IPS-18a (cell line): Measurements from ENCODE around the gene HEATR5B.

Experiments used
- H3K27ac ChIP-seq: one replicate; pipeline ENCODE4 v1.5.1; 2013; ENCODE audit warnings: low read length
- H3K27me3 ChIP-seq: one replicate; pipeline ENCODE4 v1.6.1; 2013; ENCODE audit warnings: mild to moderate bottlenecking, low read length; ENCODE audit not compliant: control insufficient read depth, insufficient read depth
- H3K36me3 ChIP-seq: one replicate; pipeline ENCODE4 v1.6.1; 2013; ENCODE audit warnings: low read depth, low read length; ENCODE audit not compliant: control insufficient read depth
- H3K4me1 ChIP-seq: one replicate; pipeline ENCODE4 v1.6.1; 2013; ENCODE audit warnings: low read depth, low read length; ENCODE audit not compliant: control insufficient read depth
- H3K4me3 ChIP-seq: one replicate; pipeline ENCODE4 v1.5.1; 2013; ENCODE audit warnings: low read length
- H3K9ac ChIP-seq: one replicate; pipeline ENCODE4 v1.6.1; 2013; ENCODE audit warnings: mild to moderate bottlenecking, low read length, moderate library complexity
- H3K9me3 ChIP-seq: one replicate; pipeline ENCODE4 v1.6.1; 2013; ENCODE audit warnings: low read depth, low read length; ENCODE audit not compliant: control insufficient read depth

The HEATR5B gene

GRCh38 chr2:37100054-37100453 lies 15.9 kb upstream of the HEATR5B start:
- Histone ChIP-seq H3K27ac (no peak overlapping the region), H3K4me1 (no peaks in the 10 kb centered on the region), H3K36me3 (peaks cover 3% of the 10 kb centered on the region), H3K9ac (no peak overlapping the region), H3K9me3 (no peaks in the 10 kb centered on the region), H3K27me3 (no peaks in the 10 kb centered on the region), H3K4me3 (no peak overlapping the region)

GRCh38 chr2:37098416-37099118 lies 14.4 kb upstream of the HEATR5B start:
- H3K4me3 ChIP-seq: no peak overlapping the region
- no peak overlapping the region for H3K27ac ChIP-seq
- H3K27me3 ChIP-seq: no peaks in the 10 kb centered on the region
- H3K9ac ChIP-seq: no peak overlapping the region
- peaks cover 1% of the 10 kb centered on the region for H3K36me3 ChIP-seq
- H3K4me1 ChIP-seq: no peaks in the 10 kb centered on the region
- no peaks in the 10 kb centered on the region for H3K9me3 ChIP-seq

- H3K4me3 ChIP-seq: no peak overlapping the region
- no peaks in the 10 kb centered on the region for H3K9me3 ChIP-seq
- H3K4me1 ChIP-seq: no peaks in the 10 kb centered on the region
- no peaks in the 10 kb centered on the region for H3K27me3 ChIP-seq
- no peak overlapping the region for H3K9ac ChIP-seq
- H3K36me3 ChIP-seq: no peaks in the 10 kb centered on the region
- no peak overlapping the region for H3K27ac ChIP-seq
These were observed 12.4 kb upstream of the HEATR5B start for GRCh38 chr2:37096568-37096967.

GRCh38 chr2:37091873-37092272 lies 7.7 kb upstream of the HEATR5B start:
- H3K9me3 ChIP-seq: no peaks in the 10 kb centered on the region
- no peaks in the 10 kb centered on the region for H3K27me3 ChIP-seq
- peaks cover 5% of the 10 kb centered on the region for H3K36me3 ChIP-seq
- H3K4me3 ChIP-seq: no peak overlapping the region
- no peak overlapping the region for H3K27ac ChIP-seq
- no peak overlapping the region for H3K9ac ChIP-seq
- H3K4me1 ChIP-seq: no peaks in the 10 kb centered on the region

GRCh38 chr2:37090019-37090477 lies 5.9 kb upstream of the HEATR5B start:
- Histone ChIP-seq H3K36me3 (peaks cover 5% of the 10 kb centered on the region), H3K4me1 (peaks cover under 1% of the 10 kb centered on the region), H3K4me3 (no peak overlapping the region), H3K9me3 (no peaks in the 10 kb centered on the region), H3K27ac (no peak overlapping the region), H3K9ac (no peak overlapping the region), H3K27me3 (no peaks in the 10 kb centered on the region)

- no peaks in the 10 kb centered on the region for H3K27me3 ChIP-seq
- H3K4me1 ChIP-seq: peaks cover 8% of the 10 kb centered on the region
- no peak overlapping the region for H3K9ac ChIP-seq
- peaks cover 5% of the 10 kb centered on the region for H3K36me3 ChIP-seq
- H3K9me3 ChIP-seq: no peaks in the 10 kb centered on the region
- H3K4me3 ChIP-seq: no peak overlapping the region
- no peak overlapping the region for H3K27ac ChIP-seq
These were observed 1.6 kb upstream of the HEATR5B start for GRCh38 chr2:37085731-37086147.

- no peaks in the 10 kb centered on the region for H3K27me3 ChIP-seq
- H3K27ac ChIP-seq: no peak overlapping the region
- peaks cover under 1% of the 10 kb centered on the region for H3K36me3 ChIP-seq
- peaks cover 8% of the 10 kb centered on the region for H3K4me1 ChIP-seq
- H3K9me3 ChIP-seq: no peaks in the 10 kb centered on the region
- peak overlapping the region; percentile 81 for H3K4me3 ChIP-seq
- no peak overlapping the region for H3K9ac ChIP-seq
These were observed 625 bp upstream of the HEATR5B start for GRCh38 chr2:37084797-37085196.

GRCh38 chr2:37080689-37081088 lies 3.5 kb downstream of the HEATR5B start:
- no peaks in the 10 kb centered on the region for H3K9me3 ChIP-seq
- no peaks in the 10 kb centered on the region for H3K36me3 ChIP-seq
- H3K9ac ChIP-seq: no peak overlapping the region
- peaks cover 8% of the 10 kb centered on the region for H3K4me1 ChIP-seq
- H3K27me3 ChIP-seq: no peaks in the 10 kb centered on the region
- no peak overlapping the region for H3K27ac ChIP-seq
- H3K4me3 ChIP-seq: no peak overlapping the region

GRCh38 chr2:37080266-37080665 lies 3.9 kb downstream of the HEATR5B start:
- Histone ChIP-seq H3K4me1 (peaks cover 8% of the 10 kb centered on the region), H3K9me3 (no peaks in the 10 kb centered on the region), H3K4me3 (no peak overlapping the region), H3K36me3 (no peaks in the 10 kb centered on the region), H3K27ac (no peak overlapping the region), H3K27me3 (no peaks in the 10 kb centered on the region), H3K9ac (no peak overlapping the region)

GRCh38 chr2:37070931-37071330 lies 13.2 kb downstream of the HEATR5B start:
- Histone ChIP-seq H3K27ac (no peak overlapping the region), H3K4me1 (no peaks in the 10 kb centered on the region), H3K9me3 (no peaks in the 10 kb centered on the region), H3K27me3 (no peaks in the 10 kb centered on the region), H3K4me3 (no peak overlapping the region), H3K36me3 (peaks cover 6% of the 10 kb centered on the region), H3K9ac (no peak overlapping the region)

GRCh38 chr2:37068686-37069085 lies 15.5 kb downstream of the HEATR5B start:
- Histone ChIP-seq H3K4me3 (no peak overlapping the region), H3K9ac (no peak overlapping the region), H3K27ac (no peak overlapping the region), H3K27me3 (no peaks in the 10 kb centered on the region), H3K4me1 (no peaks in the 10 kb centered on the region), H3K36me3 (peaks cover 10% of the 10 kb centered on the region), H3K9me3 (no peaks in the 10 kb centered on the region)

- no peaks in the 10 kb centered on the region for H3K4me1 ChIP-seq
- no peaks in the 10 kb centered on the region for H3K9me3 ChIP-seq
- H3K27me3 ChIP-seq: no peaks in the 10 kb centered on the region
- no peak overlapping the region for H3K27ac ChIP-seq
- no peak overlapping the region for H3K4me3 ChIP-seq
- peaks cover 28% of the 10 kb centered on the region for H3K36me3 ChIP-seq
- H3K9ac ChIP-seq: no peak overlapping the region
These were observed 22.4 kb downstream of the HEATR5B start for GRCh38 chr2:37061776-37062175.
